GM10248 (cell line): Measurements from ENCODE around the gene IKZF4.
"Not testable (repeated sequence)": the region's sequence is repeated elsewhere in the genome, so short reads cannot be mapped to it uniquely, and the experiment has no call there.

Experiments used
- CTCF ChIA-PET: fragments of 300-600 bp; sonication (Branson Sonifier 250); formaldehyde crosslinking; extraction: SDS; loops from one replicate; lab custom pipeline; 2021; ENCODE audit warnings: antibody characterized with exemption; lab: Yijun Ruan, JAX
- POLR2A ChIA-PET: fragments of 350-650 bp; sonication (Branson Sonifier 250); formaldehyde crosslinking; extraction: SDS; loops from one replicate; lab custom pipeline; 2020; ENCODE audit warnings: antibody characterized with exemption; lab: Yijun Ruan, JAX
- DNase-seq: peaks from one replicate; pipeline ENCODE4 v3.0.0; 2012; ENCODE audit errors: extremely low spot score
- CTCF ChIP-seq: IDR thresholded peaks from 2 replicates; pipeline ENCODE4 v1.5.1; 2012; ENCODE audit warnings: mild to moderate bottlenecking, low read depth; ENCODE audit errors: extremely low read depth, missing control alignments, control extremely low read depth

Gene IKZF4

GRCh38 chr12:56053407-56053893 is 32.6 kb downstream of the IKZF4 start:
- ChIA-PET POLR2A (no interaction called here), CTCF (no interaction called here)
- no peak for DNase-seq
- TF ChIP-seq CTCF: no peak

GRCh38 chr12:56059964-56060363 is 39.1 kb downstream of the IKZF4 start:
- ChIA-PET POLR2A (interaction anchor here (0.7 kb wide), 1 partner anchor 1569 kb away, joined by 3 read pairs; no protein-coding TSS in a partner anchor), CTCF (interaction anchor here (0.9 kb wide), 1 partner anchor 13 kb away, joined by 4 read pairs; no protein-coding TSS in a partner anchor)
- not testable (repeated sequence) for DNase-seq

GRCh38 chr12:56061982-56062381 is 41.1 kb downstream of the IKZF4 start:
- ChIA-PET CTCF (interaction anchor here (1.1 to 1.6 kb wide), 2 partner anchors 15 to 324 kb away, joined by 3 to 7 read pairs; no protein-coding TSS in a partner anchor), POLR2A (no interaction called here)
- DNase-seq: no peak
- TF ChIP-seq CTCF: no peak

- ChIA-PET CTCF (no interaction called here), POLR2A (no interaction called here)
- DNase-seq: no peak
- no peak for TF ChIP-seq CTCF
Measured at GRCh38 chr12:56062996-56063395, 42.2 kb downstream of the IKZF4 start.

GRCh38 chr12:56071648-56072047 is 50.8 kb downstream of the IKZF4 start:
- no peak for TF ChIP-seq CTCF
- CTCF ChIA-PET: no interaction called here
- POLR2A ChIA-PET: no interaction called here
- no peak for DNase-seq

GRCh38 chr12:56074396-56074795 is 53.6 kb downstream of the IKZF4 start:
- CTCF ChIA-PET: interaction anchor here (1.2 to 1.3 kb wide), 2 partner anchors 9 to 10 kb away, joined by 3 to 4 read pairs; no protein-coding TSS in a partner anchor
- DNase-seq: no peak
- POLR2A ChIA-PET: interaction anchor here (0.6 kb wide), 1 partner anchor 42 kb away, joined by 3 read pairs; no protein-coding TSS in a partner anchor
- no peak for TF ChIP-seq CTCF

- POLR2A ChIA-PET: not testable (repeated sequence)
- CTCF ChIA-PET: interaction anchor here (1.0 to 1.4 kb wide), 2 partner anchors 26 to 82 kb away, joined by 3 to 4 read pairs; partner anchors contain the start of gene PA2G4
Measured at GRCh38 chr12:56077966-56078365, 57.1 kb downstream of the IKZF4 start.

More at GRCh38 chr12:56077966-56078365, 57.1 kb downstream of the IKZF4 start:
- DNase-seq: not testable (repeated sequence)
